Neural crest cell (in vitro differentiated cells): ENCODE measurements around the gene DACH1. TPM values are rescaled to one million over a fixed set of nuclear protein-coding genes. Genes with fewer than 3 reads are reported as not detected.

Source experiments
- DNase-seq: peaks from one replicate; pipeline ENCODE4 v3.0.0; 2021; ENCODE audit warnings: low read depth, mixed read lengths, low spot score
- H3K27ac Mint-ChIP-seq: one replicate; pipeline ENCODE4 v1.8.0; 2021; ENCODE audit warnings: mild to moderate bottlenecking, mixed read lengths; ENCODE audit not compliant: unreplicated experiment
- H3K27me3 Mint-ChIP-seq: 2 replicates; pipeline ENCODE4 v1.8.0; 2021; ENCODE audit warnings: low read depth, mild to moderate bottlenecking, mixed read lengths
- H3K36me3 Mint-ChIP-seq: 2 replicates; pipeline ENCODE4 v1.8.0; 2021; ENCODE audit warnings: low read depth, mild to moderate bottlenecking, mixed read lengths
- H3K4me1 Mint-ChIP-seq: 2 replicates; pipeline ENCODE4 v1.8.0; 2021; ENCODE audit warnings: mixed read lengths
- H3K4me3 Mint-ChIP-seq: one replicate; pipeline ENCODE4 v1.8.0; 2021; ENCODE audit warnings: mild to moderate bottlenecking, mixed read lengths
- H3K9me3 Mint-ChIP-seq: 2 replicates; pipeline ENCODE4 v1.8.0; 2021; ENCODE audit warnings: mixed read lengths
- total RNA-seq: library from RNA; stranded (reverse); gene quantifications from 2 replicates; pipeline ENCODE4 v1.2.1, GENCODE V29; 2021
- TF ChIP-seq, protein P1 (sequence below): fragments of 200-600 bp; sonication (generic); conservative IDR thresholded peaks from 2 replicates; pipeline ENCODE4 v1.5.0; 2021; ENCODE audit warnings: antibody characterized with exemption, mild to moderate bottlenecking

Gene DACH1
- total RNA-seq, 1 donor from 2014 or later: 23.7 TPM

GRCh38 chr13:71703138-71703537, 163.9 kb downstream of the DACH1 start:
- no peak overlapping the region for H3K27ac Mint-ChIP-seq
- no peak for DNase-seq
- peaks cover 3% of the 10 kb centered on the region for H3K36me3 Mint-ChIP-seq
- TF ChIP-seq, protein P1, sequence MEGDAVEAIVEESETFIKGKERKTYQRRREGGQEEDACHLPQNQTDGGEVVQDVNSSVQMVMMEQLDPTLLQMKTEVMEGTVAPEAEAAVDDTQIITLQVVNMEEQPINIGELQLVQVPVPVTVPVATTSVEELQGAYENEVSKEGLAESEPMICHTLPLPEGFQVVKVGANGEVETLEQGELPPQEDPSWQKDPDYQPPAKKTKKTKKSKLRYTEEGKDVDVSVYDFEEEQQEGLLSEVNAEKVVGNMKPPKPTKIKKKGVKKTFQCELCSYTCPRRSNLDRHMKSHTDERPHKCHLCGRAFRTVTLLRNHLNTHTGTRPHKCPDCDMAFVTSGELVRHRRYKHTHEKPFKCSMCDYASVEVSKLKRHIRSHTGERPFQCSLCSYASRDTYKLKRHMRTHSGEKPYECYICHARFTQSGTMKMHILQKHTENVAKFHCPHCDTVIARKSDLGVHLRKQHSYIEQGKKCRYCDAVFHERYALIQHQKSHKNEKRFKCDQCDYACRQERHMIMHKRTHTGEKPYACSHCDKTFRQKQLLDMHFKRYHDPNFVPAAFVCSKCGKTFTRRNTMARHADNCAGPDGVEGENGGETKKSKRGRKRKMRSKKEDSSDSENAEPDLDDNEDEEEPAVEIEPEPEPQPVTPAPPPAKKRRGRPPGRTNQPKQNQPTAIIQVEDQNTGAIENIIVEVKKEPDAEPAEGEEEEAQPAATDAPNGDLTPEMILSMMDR: no peak
- peaks cover 10% of the 10 kb centered on the region for H3K4me1 Mint-ChIP-seq
- no peak overlapping the region for H3K4me3 Mint-ChIP-seq
- peaks cover 3% of the 10 kb centered on the region for H3K9me3 Mint-ChIP-seq
- H3K27me3 Mint-ChIP-seq: no peaks in the 10 kb centered on the region

DNA sequence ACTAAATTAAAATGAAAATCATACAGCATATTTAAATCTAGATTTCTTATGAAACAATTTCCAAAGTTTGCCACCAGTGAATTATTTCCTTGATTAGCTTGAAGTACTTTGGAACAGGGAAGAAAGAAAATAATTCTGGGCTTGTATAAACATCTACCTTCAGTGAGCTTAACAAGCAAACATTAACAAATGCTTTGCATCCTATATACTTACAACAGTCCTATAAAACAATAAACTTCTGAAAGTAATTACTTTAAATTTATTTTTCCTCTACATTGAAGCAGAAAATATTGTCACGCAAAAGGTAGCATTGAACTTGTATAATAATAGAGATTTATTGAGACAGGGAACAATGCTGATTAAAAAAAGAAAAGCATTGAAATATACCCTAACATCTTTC, 164.8 kb downstream of the DACH1 start:
- Mint-ChIP-seq H3K4me1 (peaks cover 10% of the 10 kb centered on the region), H3K27me3 (no peaks in the 10 kb centered on the region), H3K36me3 (peaks cover 3% of the 10 kb centered on the region), H3K27ac (no peak overlapping the region), H3K9me3 (peaks cover 3% of the 10 kb centered on the region), H3K4me3 (no peak overlapping the region)
- DNase-seq: no peak
- TF ChIP-seq, protein P1: no peak

GRCh38 chr13:71701741-71702140, 165.3 kb downstream of the DACH1 start:
- no peak overlapping the region for H3K4me3 Mint-ChIP-seq
- H3K27ac Mint-ChIP-seq: peak overlapping the region; percentile 38
- peaks cover 3% of the 10 kb centered on the region for H3K9me3 Mint-ChIP-seq
- H3K4me1 Mint-ChIP-seq: peaks cover 10% of the 10 kb centered on the region
- DNase-seq: no peak
- TF ChIP-seq, protein P1: no peak
- no peaks in the 10 kb centered on the region for H3K27me3 Mint-ChIP-seq
- peaks cover 6% of the 10 kb centered on the region for H3K36me3 Mint-ChIP-seq

GRCh38 chr13:71699342-71699741, 167.7 kb downstream of the DACH1 start:
- no peak for DNase-seq
- TF ChIP-seq, protein P1: no peak
- Mint-ChIP-seq H3K9me3 (peaks cover 3% of the 10 kb centered on the region), H3K27me3 (no peaks in the 10 kb centered on the region), H3K27ac (no peak overlapping the region), H3K36me3 (peaks cover 6% of the 10 kb centered on the region), H3K4me1 (peaks cover 14% of the 10 kb centered on the region), H3K4me3 (no peak overlapping the region)

GRCh38 chr13:71695662-71696061, 171.3 kb downstream of the DACH1 start:
- H3K4me3 Mint-ChIP-seq: no peak overlapping the region
- TF ChIP-seq, protein P1: no peak
- no peak for DNase-seq
- H3K36me3 Mint-ChIP-seq: peaks cover 3% of the 10 kb centered on the region
- H3K27me3 Mint-ChIP-seq: no peaks in the 10 kb centered on the region
- no peaks in the 10 kb centered on the region for H3K9me3 Mint-ChIP-seq
- H3K27ac Mint-ChIP-seq: no peak overlapping the region
- H3K4me1 Mint-ChIP-seq: peaks cover 4% of the 10 kb centered on the region

DNA sequence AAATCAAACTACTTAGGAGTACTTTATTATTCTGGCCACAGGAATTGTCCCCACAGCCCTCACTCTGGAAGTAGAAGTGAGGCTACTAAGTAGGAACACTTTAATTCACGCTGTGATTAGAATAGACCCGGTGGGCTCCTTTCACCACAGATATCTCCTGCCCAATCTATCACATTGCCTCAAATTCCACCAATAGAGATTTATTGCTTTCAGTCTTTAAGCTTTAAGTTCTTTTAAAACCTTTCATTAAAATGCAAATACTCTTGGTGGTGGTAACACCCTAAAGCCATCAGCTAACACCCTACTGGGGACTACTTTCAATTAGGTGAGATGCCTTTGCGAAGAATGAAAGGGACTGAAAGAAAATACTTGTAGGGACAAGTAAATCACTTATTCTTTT, 181.9 kb downstream of the DACH1 start:
- no peak for DNase-seq
- Mint-ChIP-seq H3K4me1 (peaks cover 23% of the 10 kb centered on the region), H3K27ac (no peak overlapping the region), H3K36me3 (no peaks in the 10 kb centered on the region), H3K27me3 (no peaks in the 10 kb centered on the region), H3K4me3 (no peak overlapping the region), H3K9me3 (no peaks in the 10 kb centered on the region)
- TF ChIP-seq, protein P1: no peak
